ENCODE results near the gene FAM163B.

FAM163B gene

GRCh38 chr9:133615606-133616188, 6.5 kb upstream of the FAM163B start:
- no peak for DNase-seq

DNA sequence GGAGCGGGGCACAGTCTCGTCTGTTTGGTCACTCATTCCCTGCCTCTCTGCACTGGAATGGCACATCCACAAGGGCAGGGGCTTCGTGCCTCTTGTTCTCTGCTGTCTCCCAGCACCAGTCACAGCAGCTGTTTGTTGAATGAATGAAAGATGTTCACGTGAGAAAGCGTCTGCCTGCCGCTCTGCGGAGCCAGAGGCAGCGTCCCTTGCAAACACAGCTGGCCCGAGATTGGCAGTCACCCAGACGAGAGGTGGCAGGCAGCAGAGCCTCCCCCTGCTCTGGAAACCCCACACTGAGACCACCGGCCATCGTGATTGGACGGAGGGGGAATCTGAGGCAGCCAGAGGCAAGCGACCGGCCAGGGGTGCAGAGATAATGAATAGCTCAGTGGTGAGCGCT, 6.0 kb upstream of the FAM163B start:
- no peak for DNase-seq

- no peak for DNase-seq
These were observed 5.5 kb upstream of the FAM163B start for GRCh38 chr9:133614678-133615077.

GRCh38 chr9:133614056-133614455, 4.9 kb upstream of the FAM163B start:
- no peak for DNase-seq

- no peak for DNase-seq
These were observed 4.2 kb upstream of the FAM163B start for GRCh38 chr9:133613432-133613831.

DNA sequence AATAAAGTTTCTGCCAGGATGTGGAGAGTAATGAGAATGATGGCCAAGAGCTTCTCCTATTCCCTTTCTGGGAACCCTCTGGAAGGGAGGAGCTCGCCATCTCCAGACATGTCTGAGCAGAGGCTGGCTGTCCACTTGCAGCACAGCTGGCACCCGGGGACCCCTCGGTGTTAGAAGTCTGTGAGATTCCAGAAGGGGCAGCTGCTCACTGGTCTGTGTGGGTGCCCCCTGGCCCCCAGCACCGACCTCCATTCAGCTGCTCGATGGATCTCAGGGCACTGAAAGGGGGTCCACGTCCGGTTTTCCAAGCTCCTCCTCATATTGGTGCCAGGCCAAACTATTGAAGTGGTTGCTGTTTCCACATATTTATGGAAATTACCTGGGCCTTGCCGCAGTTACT, 3.6 kb upstream of the FAM163B start:
- no peak for DNase-seq

DNA sequence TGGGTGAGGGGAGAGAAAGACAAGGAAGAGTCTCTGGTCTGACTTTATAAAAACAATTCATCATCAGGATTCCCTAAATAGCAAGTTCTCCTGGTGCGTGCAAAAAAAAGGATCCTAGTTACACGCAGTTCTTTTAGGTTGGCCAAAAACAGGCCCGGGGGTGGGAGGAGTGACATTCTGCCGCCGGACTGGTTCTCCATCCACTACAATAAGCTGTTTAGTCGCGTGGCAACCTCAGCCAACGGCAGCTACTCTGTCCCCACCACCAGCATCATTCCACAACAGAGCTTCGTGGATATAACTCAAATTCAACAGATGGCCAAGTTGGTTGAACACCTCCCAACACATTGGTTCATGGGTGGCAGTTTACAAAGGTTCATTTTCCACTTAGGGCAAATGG, 2.9 kb upstream of the FAM163B start:
- DNase-seq = no peak

- DNase-seq = no peak
These were observed 1.7 kb upstream of the FAM163B start for GRCh38 chr9:133610845-133611244.

GRCh38 chr9:133608889-133609288, 300 bp downstream of the FAM163B start:
- DNase-seq = no peak

DNA sequence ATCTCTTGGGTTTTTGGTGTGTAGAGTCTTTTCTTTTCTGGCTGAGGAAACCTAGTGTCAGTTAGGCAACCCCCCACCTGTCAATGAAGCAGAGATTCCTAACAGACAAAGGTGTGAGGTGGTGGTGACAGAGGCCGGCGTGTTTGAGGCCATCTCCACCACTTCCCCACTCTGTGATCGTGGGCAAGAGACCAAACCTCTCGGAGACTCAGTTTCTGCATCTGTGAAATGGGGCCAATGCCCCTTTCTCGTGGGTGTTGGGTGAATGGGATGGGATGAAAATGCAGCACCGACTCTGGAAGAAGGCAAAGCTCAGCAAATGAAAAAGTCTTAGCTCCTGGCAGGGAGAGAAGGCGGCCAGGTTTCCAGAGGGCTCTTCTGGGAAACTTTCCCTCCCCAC, 807 bp downstream of the FAM163B start:
- DNase-seq = no peak

- DNase-seq = no peak
These were observed 1.2 kb downstream of the FAM163B start for GRCh38 chr9:133607976-133608375.

GRCh38 chr9:133607381-133607780, 1.8 kb downstream of the FAM163B start:
- DNase-seq = no peak

- DNase-seq = no peak
These were observed 2.5 kb downstream of the FAM163B start for GRCh38 chr9:133606708-133607025.

- no peak for DNase-seq
These were observed 3.1 kb downstream of the FAM163B start for GRCh38 chr9:133605856-133606707.

DNA sequence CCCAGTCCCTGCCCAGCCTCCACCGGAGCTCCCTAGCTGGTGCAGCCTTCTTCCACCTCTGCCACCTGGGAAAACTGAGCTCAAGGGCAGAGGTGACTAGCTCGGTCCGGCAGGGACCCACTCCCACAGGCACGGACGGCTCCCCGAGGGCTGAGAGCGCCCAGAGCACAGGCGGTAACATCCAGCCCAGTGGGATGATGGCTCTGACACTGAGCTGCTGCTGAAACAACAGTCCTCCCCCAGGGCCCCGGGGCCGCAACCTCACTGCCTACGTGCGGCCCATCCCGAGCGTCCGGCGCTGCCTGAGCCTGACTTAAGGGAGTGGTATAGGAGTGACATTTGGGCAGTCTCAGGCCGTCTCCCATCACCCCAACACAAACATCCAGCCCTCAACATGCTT, 3.7 kb downstream of the FAM163B start:
- no peak for DNase-seq

DNA sequence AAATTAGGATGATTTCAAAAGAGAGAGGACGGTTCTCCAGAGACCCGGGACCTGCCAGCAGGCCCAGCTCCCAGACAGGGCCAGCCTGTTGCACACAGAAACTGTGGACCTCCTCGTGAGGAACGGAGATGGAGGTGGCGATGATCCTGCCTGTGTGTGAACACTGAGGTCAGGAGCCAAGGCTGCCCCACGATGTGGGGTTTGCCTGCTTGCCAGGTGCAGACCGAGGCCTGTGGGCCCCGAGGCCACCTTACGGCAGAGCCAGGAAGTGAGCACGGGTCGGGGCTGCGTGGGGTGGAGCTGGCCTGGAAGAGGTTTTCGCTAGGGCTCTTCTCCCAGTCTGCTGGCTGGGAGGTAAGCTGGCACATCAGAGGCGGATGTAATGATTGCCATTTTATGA, 4.3 kb downstream of the FAM163B start:
- DNase-seq = no peak

DNA sequence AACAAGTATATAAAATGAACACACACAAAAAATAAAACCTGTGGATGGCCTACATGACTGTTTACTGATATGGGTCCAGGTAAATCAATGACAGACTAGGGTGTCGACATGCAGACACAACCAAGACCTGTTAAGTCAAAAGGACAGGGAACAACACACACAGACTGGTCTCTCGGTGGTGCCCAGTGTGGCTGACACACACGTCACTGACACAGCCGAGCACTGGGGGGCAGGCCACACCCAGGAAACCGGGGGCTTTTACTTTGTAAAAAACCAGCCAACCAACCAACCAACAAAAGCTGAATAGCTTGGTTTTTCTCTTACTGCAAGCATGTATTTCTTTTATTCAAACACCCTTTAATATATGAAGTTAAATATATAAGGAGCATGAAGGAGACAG, 5.0 kb downstream of the FAM163B start:
- DNase-seq = no peak

- DNase-seq = no peak
These were observed 5.9 kb downstream of the FAM163B start for GRCh38 chr9:133603135-133603927.

DNA sequence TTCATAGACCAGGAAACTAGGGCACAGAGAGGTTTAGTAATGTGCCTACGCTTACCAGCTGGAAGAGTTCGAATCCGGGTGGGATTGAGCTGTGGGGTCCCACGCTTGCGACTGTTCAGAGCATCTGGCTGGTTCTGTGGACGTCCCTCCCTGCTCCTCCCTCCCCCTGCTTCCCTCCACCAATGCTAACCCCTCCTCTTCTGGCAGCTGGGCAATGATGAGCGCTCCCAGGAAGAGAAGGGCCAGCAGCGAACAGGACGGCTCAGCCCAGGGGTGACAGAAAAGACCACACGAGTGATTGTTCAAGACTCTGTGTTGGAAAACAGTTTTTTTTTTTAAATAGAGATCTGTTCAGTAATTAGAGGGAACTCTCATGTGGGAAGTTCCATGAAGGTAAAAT, 6.9 kb downstream of the FAM163B start:
- no peak for DNase-seq

DNA sequence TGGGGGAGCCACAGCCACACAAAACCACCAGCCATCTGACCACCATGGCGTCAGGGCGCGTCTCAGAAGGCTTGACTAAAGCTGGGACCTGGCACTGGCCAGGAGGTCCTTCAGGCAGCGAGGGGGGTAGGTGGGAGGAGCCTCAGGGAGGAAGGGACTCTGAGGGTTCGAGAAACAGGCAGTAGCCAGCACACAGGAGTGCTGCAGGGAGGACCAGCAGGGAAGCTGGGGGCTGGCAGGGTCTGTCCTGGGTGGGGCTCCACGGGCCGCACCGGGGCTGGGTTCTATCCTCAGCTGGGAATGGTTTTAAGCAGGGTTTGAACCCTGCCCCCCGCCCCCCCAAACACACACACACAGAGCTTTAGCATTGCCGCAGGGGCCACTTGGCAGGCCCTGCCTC, 7.4 kb downstream of the FAM163B start:
- no peak for DNase-seq

GRCh38 chr9:133600739-133601138, 8.4 kb downstream of the FAM163B start:
- DNase-seq = no peak

GRCh38 chr9:133599470-133600173, 9.6 kb downstream of the FAM163B start:
- DNase-seq = no peak

DNA sequence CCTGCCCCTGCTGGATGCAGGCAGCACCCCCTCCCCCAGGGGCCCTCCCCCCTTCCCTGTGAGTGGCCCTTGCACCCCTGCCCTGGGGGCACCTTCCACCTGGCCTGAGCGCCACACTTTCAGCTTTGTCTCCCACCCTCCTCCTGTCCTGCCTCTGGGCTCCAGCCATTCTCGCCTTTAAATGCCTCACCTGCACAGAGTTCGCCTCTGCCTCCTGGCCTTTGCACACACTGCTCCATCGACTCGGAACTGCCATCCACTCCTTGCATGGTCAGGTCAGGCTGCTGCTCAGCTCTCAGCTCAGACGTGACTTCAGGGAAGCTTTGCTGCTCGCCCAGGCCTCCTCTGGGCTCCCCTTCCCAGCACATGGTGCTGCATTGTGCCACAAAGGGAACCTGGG, 10.2 kb downstream of the FAM163B start:
- DNase-seq = no peak

Measured in fibroblast of skin of right biceps (primary cell).